ENCODE results near the gene NAV2.

The NAV2 gene

GRCh38 chr11:20050551-20051333 lies 338.1 kb downstream of the NAV2 start:
- no peak for DNase-seq

GRCh38 chr11:20051469-20052399 lies 339.1 kb downstream of the NAV2 start:
- DNase-seq, result no peak

- no peak for DNase-seq
Measured at GRCh38 chr11:20053572-20053971, 340.9 kb downstream of the NAV2 start.

GRCh38 chr11:20054584-20054983 lies 341.9 kb downstream of the NAV2 start:
- DNase-seq, result no peak

- no peak for DNase-seq
Measured at GRCh38 chr11:20055312-20055711, 342.7 kb downstream of the NAV2 start.

GRCh38 chr11:20056109-20056949 lies 343.7 kb downstream of the NAV2 start:
- DNase-seq, result no peak

- no peak for DNase-seq
Measured at GRCh38 chr11:20056950-20057943, 344.6 kb downstream of the NAV2 start.

GRCh38 chr11:20058749-20059458 lies 346.3 kb downstream of the NAV2 start:
- no peak for DNase-seq

GRCh38 chr11:20059587-20060021 lies 347.0 kb downstream of the NAV2 start:
- no peak for DNase-seq

- DNase-seq, result no peak
Measured at GRCh38 chr11:20060181-20060580, 347.5 kb downstream of the NAV2 start.

GRCh38 chr11:20060647-20061205 lies 348.1 kb downstream of the NAV2 start:
- no peak for DNase-seq

- no peak for DNase-seq
Measured at GRCh38 chr11:20061776-20062175, 349.1 kb downstream of the NAV2 start.

GRCh38 chr11:20064961-20065405 lies 352.3 kb downstream of the NAV2 start:
- no peak for DNase-seq

GRCh38 chr11:20065406-20065805 lies 352.8 kb downstream of the NAV2 start:
- DNase-seq, result no peak

GRCh38 chr11:20066013-20066782 lies 353.6 kb downstream of the NAV2 start:
- DNase-seq, result no peak

GRCh38 chr11:20066783-20067156 lies 354.1 kb downstream of the NAV2 start:
- DNase-seq, result no peak

- DNase-seq, result no peak
Measured at GRCh38 chr11:20067665-20068064, 355.0 kb downstream of the NAV2 start.

- DNase-seq, result no peak
Measured at GRCh38 chr11:20068691-20069090, 356.1 kb downstream of the NAV2 start.

GRCh38 chr11:20070459-20070858 lies 357.8 kb downstream of the NAV2 start:
- no peak for DNase-seq

GRCh38 chr11:20075627-20076026 lies 363.0 kb downstream of the NAV2 start:
- DNase-seq, result no peak
